Endothelial cell of umbilical vein (primary cell): ENCODE results near the gene CNKSR2. TPM values are rescaled to one million over a fixed set of nuclear protein-coding genes. Genes with fewer than 3 reads are reported as not detected.

ENCODE experiments used
- BruUV-seq: library from RNA; stranded (reverse); fragments of 400-500 nt; replicated peaks from 2 replicates; lab custom pipeline; 2021; lab: Mats Ljungman, UMichigan
- CTCF ChIA-PET: fragments of 300-600, 350-600 bp; sonication (Branson Sonifier 250); formaldehyde crosslinking; loops from one replicate; lab custom pipeline; 2021; ENCODE audit warnings: antibody characterized with exemption, inconsistent platforms; lab: Charles Lee
- POLR2A ChIA-PET: fragments of 300-600, 350-600 bp; sonication (Branson Sonifier 250); formaldehyde crosslinking; loops from one replicate; lab custom pipeline; 2021; ENCODE audit warnings: antibody characterized with exemption, inconsistent platforms; lab: Charles Lee
- DNase-seq: peaks from one replicate; pipeline ENCODE4 v3.0.0-alpha.2; 2011; ENCODE audit warnings: low read depth, low spot score
- FAIRE-seq: peaks from 2 replicates; lab custom pipeline; 2011; peaks lifted over from hg19 to GRCh38; lab: Jason Lieb, UNC
- H2AFZ ChIP-seq: 2 replicates; pipeline ENCODE4 v1.6.0; 2012; ENCODE audit warnings: low read depth, low read length, control low read depth, inconsistent platforms
- H3K27ac ChIP-seq: 2 replicates; pipeline ENCODE4 v1.5.1; 2011; ENCODE audit warnings: low read depth, mild to moderate bottlenecking, control low read depth, low read length, moderate library complexity; ENCODE audit not compliant: insufficient read depth
- H3K27me3 ChIP-seq, 2 experiments: 2 replicates each; pipeline versions ENCODE4 v1.6.0 to v1.6.1; 2011; ENCODE audit warnings: low read length in 2 of 2, mixed read lengths in 1 of 2; ENCODE audit not compliant: control insufficient read depth in 2 of 2, insufficient read depth in 2 of 2
- H3K36me3 ChIP-seq, 2 experiments: 2 replicates in 1 of 2; 3 replicates in 1 of 2; pipeline ENCODE4 v1.5.1; 2011; ENCODE audit warnings: low read length in 2 of 2, mild to moderate bottlenecking in 1 of 2, moderate library complexity in 1 of 2; ENCODE audit not compliant: control insufficient read depth in 2 of 2, insufficient read depth in 2 of 2; ENCODE audit errors: extremely low read depth in 1 of 2
- H3K4me1 ChIP-seq: 3 replicates; pipeline ENCODE4 v1.5.1; 2011; ENCODE audit warnings: mild to moderate bottlenecking, low read length; ENCODE audit not compliant: control insufficient read depth, insufficient read depth; ENCODE audit errors: extremely low read depth
- H3K4me2 ChIP-seq: 2 replicates; pipeline ENCODE4 v1.6.1; 2011; ENCODE audit warnings: low read length, control low read depth, mixed read lengths; ENCODE audit not compliant: insufficient read depth
- H3K4me3 ChIP-seq, 3 experiments: fragments of 200-600 bp in 1 of 3; sonication (generic), shearing (Covaris generic) in 1 of 3; replicated peaks in 1 of 3; 2 replicates each; pipeline ENCODE4 v1.5.1; 2011 to 2016; ENCODE audit warnings: control low read depth in 3 of 3, low read length in 3 of 3, mild to moderate bottlenecking in 2 of 3, inconsistent platforms in 1 of 3, low read depth in 1 of 3, moderate library complexity in 1 of 3; ENCODE audit not compliant: insufficient read depth in 1 of 3
- H3K79me2 ChIP-seq: 2 replicates; pipeline ENCODE4 v1.6.0; 2012; ENCODE audit warnings: low read length, inconsistent platforms; ENCODE audit not compliant: control insufficient read depth, insufficient read depth
- H3K9ac ChIP-seq: replicated peaks from 2 replicates; pipeline ENCODE3; 2011; ENCODE audit warnings: low read length, control low read depth; ENCODE audit not compliant: insufficient read depth; ENCODE audit errors: extremely low read depth
- H3K9me1 ChIP-seq: replicated peaks from 3 replicates; pipeline ENCODE4 v1.6.0; 2011; ENCODE audit warnings: mild to moderate bottlenecking, low read length; ENCODE audit not compliant: control insufficient read depth, insufficient read depth; ENCODE audit errors: extremely low read depth
- H3K9me3 ChIP-seq: replicated peaks from 2 replicates; pipeline ENCODE4 v1.5.1; 2012; ENCODE audit warnings: low read length, inconsistent platforms; ENCODE audit not compliant: control insufficient read depth, insufficient read depth
- H4K20me1 ChIP-seq: replicated peaks from 2 replicates; pipeline ENCODE3; 2011; ENCODE audit warnings: mild to moderate bottlenecking, low read length; ENCODE audit not compliant: control insufficient read depth, insufficient read depth; ENCODE audit errors: extremely low read depth
- CTCF ChIP-seq, 2 donors: IDR thresholded peaks; 1 replicate in 1 of 2; 2 replicates in 1 of 2; pipeline ENCODE4 v1.5.1; 2011; ENCODE audit warnings: low read length in 2 of 2, mild to moderate bottlenecking in 2 of 2, moderate library complexity in 2 of 2, control low read depth in 1 of 2, inconsistent platforms in 1 of 2, low read depth in 1 of 2; ENCODE audit not compliant: insufficient read depth in 1 of 2; ENCODE audit errors: extremely low read depth in 1 of 2
- EZH2 ChIP-seq: IDR thresholded peaks from 2 replicates; pipeline ENCODE4 v1.6.1; 2012; ENCODE audit warnings: borderline replicate concordance, low read depth, mild to moderate bottlenecking, moderate library complexity, low read length, inconsistent platforms; ENCODE audit not compliant: severe bottlenecking
- FOS ChIP-seq: IDR thresholded peaks from 2 replicates; pipeline ENCODE4 v1.6.1; 2011; ENCODE audit warnings: mild to moderate bottlenecking, low read length, moderate library complexity, borderline replicate concordance; ENCODE audit not compliant: insufficient read depth
- GATA2 ChIP-seq: IDR thresholded peaks from 2 replicates; pipeline ENCODE4 v1.7.0; 2011; ENCODE audit warnings: low read depth, mild to moderate bottlenecking, moderate library complexity, mixed read lengths, low read length; ENCODE audit not compliant: insufficient read length, insufficient read depth
- JUN ChIP-seq: IDR thresholded peaks from 2 replicates; pipeline ENCODE4 v1.6.1; 2011; ENCODE audit warnings: borderline replicate concordance, low read depth; ENCODE audit not compliant: insufficient read length, insufficient read depth
- MAX ChIP-seq: IDR thresholded peaks from 2 replicates; pipeline ENCODE4 v1.6.1; 2011; ENCODE audit not compliant: insufficient read depth, insufficient read length
- MYC ChIP-seq: IDR thresholded peaks from one replicate; pipeline ENCODE4 v1.6.1; 2011; ENCODE audit warnings: mild to moderate bottlenecking, low read depth, low read length
- POLR2A ChIP-seq: IDR thresholded peaks from 2 replicates; pipeline ENCODE4 v1.6.1; 2012; ENCODE audit warnings: low read depth, mild to moderate bottlenecking, control low read depth, low read length
- POLR2AphosphoS5 ChIP-seq: IDR thresholded peaks from 2 replicates; pipeline ENCODE4 v1.6.1; 2012; ENCODE audit warnings: low read depth, mild to moderate bottlenecking, control low read depth, low read length, moderate library complexity; ENCODE audit not compliant: insufficient read depth
- dilution Hi-C: fragments of 300-500 bp; cut with MboI; formaldehyde crosslinking; loops from one replicate; pipeline ENCODE4 v1.15.0; 2019; ENCODE audit warnings: low sequenced_read_pairs; ENCODE audit not compliant: extremely low pct_ligation_motif_present
- intact Hi-C: fragments of 100-400 bp; cut with micrococcal nuclease; formaldehyde crosslinking; loops from one replicate; pipeline ENCODE4 v1.10.0; 2022
- polyA plus RNA-seq, 4 experiments: library from polyadenylated mRNA; depleted of rRNA in 3 of 4; stranded (reverse) in 3 of 4; unstranded in 1 of 4; fragments of >200 nt; gene quantifications; 2 replicates each; pipeline versions ENCODE4 v1.2.1 to v1.2.3, GENCODE V29; 2011 to 2012; ENCODE audit warnings: missing spikeins in 1 of 4
- total RNA-seq: library from RNA; stranded (reverse); gene quantifications from 2 replicates; pipeline ENCODE4 v1.2.3, GENCODE V29; 2021

The CNKSR2 gene
- total and polyA plus RNA-seq, 2 donors (not counting 3 experiments of a cell fraction or from before 2014, with no cell fraction given): 0.13 TPM; not detected in 1

- no TSS peak for BruUV-seq
These were observed 285.1 kb downstream of the CNKSR2 start for GRCh38 chrX:21659320-21659719.

More at GRCh38 chrX:21659320-21659719, 285.1 kb downstream of the CNKSR2 start:
- CTCF ChIA-PET: no interaction called here
- FAIRE-seq (no peak), DNase-seq (no peak)
- Histone ChIP-seq H3K79me2 (no peaks in the 10 kb centered on the region), H3K9me1 (no peaks in the 10 kb centered on the region), H3K36me3 (no peaks in the 10 kb centered on the region), H3K4me3 (no peak overlapping the region), H4K20me1 (no peaks in the 10 kb centered on the region), H3K27ac (no peak overlapping the region), H3K9ac (no peak overlapping the region), H3K4me2 (no peak overlapping the region), H3K27me3 (peaks cover 12 to 18% of the 10 kb centered on the region in 2 experiments), H3K4me1 (no peaks in the 10 kb centered on the region), H3K9me3 (no peaks in the 10 kb centered on the region), H2AFZ (no peak overlapping the region)
- POLR2A ChIA-PET: no interaction called here
- intact Hi-C loops (no loop called here), dilution Hi-C loops (no loop called here)
- no peak for TF ChIP-seq JUN
- no peak for TF ChIP-seq MAX
- TF ChIP-seq POLR2AphosphoS5: no peak
- no peak for TF ChIP-seq FOS
- no peak for TF ChIP-seq CTCF (IDR thresholded peaks at IDR 0.05; ENCODE audit: extremely low read depth in 1 of 2, insufficient read depth in 1 of 2, low read depth in 1 of 2, low read length in 2 of 2)
- no peak for TF ChIP-seq POLR2A
- no peak for TF ChIP-seq MYC
- TF ChIP-seq EZH2: no peak
- TF ChIP-seq GATA2: no peak
